PC-3 (cell line): ENCODE results near the gene RBBP9. TPM values are rescaled to one million over a fixed set of nuclear protein-coding genes. Genes with fewer than 3 reads are reported as not detected.
"Not testable (repeated sequence)": the region's sequence is repeated elsewhere in the genome, so short reads cannot be mapped to it uniquely, and the experiment has no call there.

Experiments
- ATAC-seq: fragments of 200-7000 bp; cut with Tn5 transposase; 2 replicates; pipeline ENCODE4 v1.9.1; 2020; ENCODE audit warnings: mild to moderate bottlenecking, moderate library complexity
- BruUV-seq: library from RNA; stranded (reverse); fragments of 400-500 nt; replicated peaks from 2 replicates; lab custom pipeline; 2021; lab: Mats Ljungman, UMichigan
- CTCF ChIA-PET: fragments of 300-600 bp; sonication (Branson Sonifier 250); formaldehyde crosslinking; loops from one replicate; lab custom pipeline; 2022; ENCODE audit warnings: antibody characterized with exemption; lab: Charles Lee
- POLR2A ChIA-PET: fragments of 300-600 bp; sonication (Branson Sonifier 250); formaldehyde crosslinking; loops from one replicate; lab custom pipeline; 2022; ENCODE audit warnings: antibody characterized with exemption; ENCODE audit not compliant: unreplicated experiment; lab: Charles Lee
- DNase-seq: peaks from one replicate; pipeline ENCODE4 v3.0.0-alpha.2; 2015
- H2AFZ ChIP-seq: fragments of 300-600 bp; sonication (generic); 2 replicates; pipeline ENCODE4 v1.6.0; 2016; ENCODE audit warnings: antibody characterized with exemption, low read length
- H3F3A ChIP-seq: fragments of 300-600 bp; sonication (generic); one replicate; pipeline ENCODE4 v1.6.0; 2017; ENCODE audit warnings: antibody characterized with exemption, low read length, control low read depth, mild to moderate bottlenecking; ENCODE audit not compliant: unreplicated experiment
- H3K27ac ChIP-seq: fragments of 300-600 bp; sonication (generic); 2 replicates; pipeline ENCODE4 v1.5.1; 2016; ENCODE audit warnings: mild to moderate bottlenecking, low read length
- H3K27me3 ChIP-seq: fragments of 300-600 bp; sonication (generic); 2 replicates; pipeline ENCODE4 v1.6.1; 2016; ENCODE audit warnings: low read length, mixed read lengths
- H3K36me3 ChIP-seq: fragments of 300-600 bp; sonication (generic); 2 replicates; pipeline ENCODE4 v1.6.1; 2016; ENCODE audit warnings: low read depth, mixed run types, low read length, mixed read lengths
- H3K4me1 ChIP-seq: fragments of 300-600 bp; sonication (generic); 2 replicates; pipeline ENCODE4 v1.5.1; 2016; ENCODE audit warnings: low read length; ENCODE audit not compliant: insufficient read depth
- H3K4me2 ChIP-seq: fragments of 300-600 bp; sonication (generic); 2 replicates; pipeline ENCODE4 v1.6.0; 2016; ENCODE audit warnings: low read length
- H3K4me3 ChIP-seq: fragments of 300-600 bp; sonication (generic); 2 replicates; pipeline ENCODE4 v1.5.1; 2016; ENCODE audit warnings: mild to moderate bottlenecking, low read length, mixed read lengths
- H3K79me2 ChIP-seq: fragments of 300-600 bp; sonication (generic); 2 replicates; pipeline ENCODE4 v1.6.1; 2017; ENCODE audit warnings: low read length, mixed read lengths
- H3K9ac ChIP-seq: fragments of 300-600 bp; sonication (generic); 2 replicates; pipeline ENCODE4 v1.6.0; 2016; ENCODE audit warnings: mild to moderate bottlenecking, low read length
- H3K9me2 ChIP-seq: fragments of 300-600 bp; sonication (generic); replicated peaks from 2 replicates; pipeline ENCODE4 v1.6.1; 2016; ENCODE audit warnings: mixed run types, low read length, mixed read lengths
- H3K9me3 ChIP-seq: fragments of 300-600 bp; sonication (generic); 2 replicates; pipeline ENCODE4 v1.6.1; 2016; ENCODE audit warnings: low read length, mixed read lengths
- H4K20me1 ChIP-seq: fragments of 300-600 bp; sonication (generic); 2 replicates; pipeline ENCODE4 v1.6.1; 2016; ENCODE audit warnings: low read length, mixed read lengths
- EZH2 ChIP-seq: fragments of 300-600 bp; sonication (generic); IDR thresholded peaks from one replicate; pipeline ENCODE4 v1.6.1; 2017; ENCODE audit warnings: antibody characterized with exemption, mild to moderate bottlenecking, low read length; ENCODE audit not compliant: unreplicated experiment
- EZH2phosphoT487 ChIP-seq: fragments of 300-600 bp; sonication (generic); IDR thresholded peaks from 2 replicates; pipeline ENCODE4 v1.6.1; 2018; ENCODE audit warnings: mild to moderate bottlenecking, antibody characterized with exemption, low read length, borderline replicate concordance
- intact Hi-C: fragments of 100-400 bp; cut with micrococcal nuclease; formaldehyde crosslinking; loops from 2 replicates; pipeline ENCODE4 v1.9.0; 2023
- total RNA-seq: library from RNA; depleted of rRNA; stranded (reverse); fragments of >200 nt; gene quantifications from 2 replicates; pipeline ENCODE4 v1.2.3, GENCODE V29; 2014
- TF ChIP-seq, protein P1 (sequence below): fragments of 300-600 bp; sonication (generic); conservative IDR thresholded peaks from 2 replicates; pipeline ENCODE4 v1.5.1; 2017; ENCODE audit warnings: antibody characterized with exemption, low read depth, mild to moderate bottlenecking, low read length

The RBBP9 gene
- total RNA-seq, 1 experiment from 2014 or later = 22.8 TPM

DNA sequence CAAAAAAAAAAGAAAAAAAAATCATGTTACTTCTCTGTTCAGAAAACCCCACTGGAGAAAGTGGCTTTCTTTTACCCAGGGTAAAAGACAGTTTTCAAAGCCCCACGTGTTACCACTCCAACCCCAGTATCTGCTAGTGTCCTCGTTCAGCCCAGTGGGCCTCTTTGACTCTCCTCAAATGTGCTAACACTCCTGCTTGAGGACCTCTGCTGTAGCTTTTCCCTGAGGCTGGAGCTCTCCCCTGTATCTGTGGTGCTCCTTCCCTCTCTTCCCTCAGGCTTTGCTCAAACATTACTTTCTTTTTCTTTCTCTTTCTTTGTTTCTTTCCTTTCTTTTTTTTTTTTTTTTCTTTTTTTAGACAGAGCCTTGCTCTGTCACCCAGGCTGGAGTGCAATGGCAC, 26.0 kb upstream of the RBBP9 start:
- no peaks in the 10 kb centered on the region for H3K9me2 ChIP-seq
- no peak for DNase-seq
- H2AFZ ChIP-seq = no peak overlapping the region
- POLR2A ChIA-PET = no interaction called here
- no peak for ATAC-seq
- TF ChIP-seq EZH2phosphoT487 (no peak), EZH2 (no peak)
- TF ChIP-seq, protein P1, sequence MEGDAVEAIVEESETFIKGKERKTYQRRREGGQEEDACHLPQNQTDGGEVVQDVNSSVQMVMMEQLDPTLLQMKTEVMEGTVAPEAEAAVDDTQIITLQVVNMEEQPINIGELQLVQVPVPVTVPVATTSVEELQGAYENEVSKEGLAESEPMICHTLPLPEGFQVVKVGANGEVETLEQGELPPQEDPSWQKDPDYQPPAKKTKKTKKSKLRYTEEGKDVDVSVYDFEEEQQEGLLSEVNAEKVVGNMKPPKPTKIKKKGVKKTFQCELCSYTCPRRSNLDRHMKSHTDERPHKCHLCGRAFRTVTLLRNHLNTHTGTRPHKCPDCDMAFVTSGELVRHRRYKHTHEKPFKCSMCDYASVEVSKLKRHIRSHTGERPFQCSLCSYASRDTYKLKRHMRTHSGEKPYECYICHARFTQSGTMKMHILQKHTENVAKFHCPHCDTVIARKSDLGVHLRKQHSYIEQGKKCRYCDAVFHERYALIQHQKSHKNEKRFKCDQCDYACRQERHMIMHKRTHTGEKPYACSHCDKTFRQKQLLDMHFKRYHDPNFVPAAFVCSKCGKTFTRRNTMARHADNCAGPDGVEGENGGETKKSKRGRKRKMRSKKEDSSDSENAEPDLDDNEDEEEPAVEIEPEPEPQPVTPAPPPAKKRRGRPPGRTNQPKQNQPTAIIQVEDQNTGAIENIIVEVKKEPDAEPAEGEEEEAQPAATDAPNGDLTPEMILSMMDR = no peak
- peaks cover 33% of the 10 kb centered on the region for H3K36me3 ChIP-seq
- H3K79me2 ChIP-seq = no peaks in the 10 kb centered on the region
- H3K4me1 ChIP-seq = peaks cover 28% of the 10 kb centered on the region
- CTCF ChIA-PET = no interaction called here
- H3K27ac ChIP-seq = no peak overlapping the region
- no peaks in the 10 kb centered on the region for H3K9me3 ChIP-seq
- H3K9ac ChIP-seq = no peak overlapping the region
- no TSS peak for BruUV-seq
- no peaks in the 10 kb centered on the region for H3K27me3 ChIP-seq
- no peak overlapping the region for H3K4me3 ChIP-seq
- H3K4me2 ChIP-seq = no peak overlapping the region
- intact Hi-C loops = no loop called here
- H3F3A ChIP-seq = no peaks in the 10 kb centered on the region
- no peaks in the 10 kb centered on the region for H4K20me1 ChIP-seq

DNA sequence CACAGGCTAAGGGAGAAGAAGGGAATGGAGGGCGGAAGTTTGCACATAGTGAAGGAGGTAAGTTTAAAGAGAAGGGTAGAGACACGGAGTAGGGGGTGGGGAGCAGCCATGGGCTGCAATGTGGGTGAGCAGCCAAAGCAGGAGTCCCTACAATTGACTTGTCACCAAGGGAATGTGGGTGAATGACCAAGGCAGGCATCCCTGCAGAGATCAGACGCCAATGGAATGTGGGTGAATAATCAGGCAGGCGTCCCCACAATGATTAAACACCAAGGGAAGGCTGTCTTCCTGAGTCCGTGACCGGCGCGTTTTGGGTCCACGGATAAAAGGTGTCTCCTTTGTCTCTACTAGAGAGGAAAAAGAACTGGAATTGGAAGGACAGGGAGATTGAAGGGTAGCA, 25.0 kb upstream of the RBBP9 start:
- BruUV-seq, intact Hi-C loops, H3K79me2 ChIP-seq, ATAC-seq, H3K9me2 ChIP-seq, DNase-seq, H3F3A ChIP-seq, H3K9me3 ChIP-seq, H3K27me3 ChIP-seq, H2AFZ ChIP-seq, H3K4me2 ChIP-seq, POLR2A ChIA-PET, H3K27ac ChIP-seq, H4K20me1 ChIP-seq, H3K4me3 ChIP-seq, H3K9ac ChIP-seq, CTCF ChIA-PET: not testable (repeated sequence)
- peaks cover 19% of the 10 kb centered on the region for H3K4me1 ChIP-seq
- peaks cover 27% of the 10 kb centered on the region for H3K36me3 ChIP-seq

DNA sequence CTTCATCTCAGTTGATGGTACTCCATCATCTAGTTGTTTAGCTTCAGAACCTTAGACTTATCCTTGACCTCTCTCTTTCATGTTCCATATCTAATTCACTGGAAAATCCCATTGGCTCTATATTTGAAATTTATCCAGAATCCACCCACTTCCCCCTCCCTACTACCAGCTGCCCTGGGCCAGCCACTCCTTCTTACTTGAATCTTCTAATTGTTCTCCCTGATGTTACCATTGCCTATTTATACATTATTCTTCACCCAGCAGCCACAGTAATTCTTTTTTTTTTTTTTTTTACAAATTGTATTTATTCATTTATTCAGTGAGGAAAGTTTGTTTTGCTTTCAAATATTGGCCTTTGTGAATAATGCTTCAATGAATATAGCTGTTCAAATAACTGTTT, 18.9 kb upstream of the RBBP9 start:
- no TSS peak for BruUV-seq
- no peaks in the 10 kb centered on the region for H3K9me3 ChIP-seq
- H3K4me3 ChIP-seq = no peak overlapping the region
- H3K27ac ChIP-seq = no peak overlapping the region
- no peaks in the 10 kb centered on the region for H3K27me3 ChIP-seq
- H2AFZ ChIP-seq = no peak overlapping the region
- no peak overlapping the region for H3K4me2 ChIP-seq
- ChIA-PET CTCF (interaction anchor here (0.6 kb wide), 1 partner anchor 20 kb away, joined by 4 read pairs; no protein-coding TSS in a partner anchor), POLR2A (no interaction called here)
- peaks cover 7% of the 10 kb centered on the region for H3K79me2 ChIP-seq
- peaks cover 28% of the 10 kb centered on the region; the same call in 1 of the 2 replicates for H3K36me3 ChIP-seq
- DNase-seq = no peak
- H3K9me2 ChIP-seq = no peaks in the 10 kb centered on the region
- H3K9ac ChIP-seq = no peak overlapping the region
- H3F3A ChIP-seq = no peaks in the 10 kb centered on the region
- intact Hi-C loops = no loop called here
- ATAC-seq = no peak
- no peaks in the 10 kb centered on the region for H4K20me1 ChIP-seq
- TF ChIP-seq, protein P1 = no peak
- TF ChIP-seq EZH2 (no peak), EZH2phosphoT487 (no peak)
- H3K4me1 ChIP-seq = no peaks in the 10 kb centered on the region
